CD4-positive, alpha-beta T cell treated with Interleukin-21 for 1 hour (primary cell): ENCODE data around the gene SSBP2.
"Not testable (repeated sequence)": the region's sequence is repeated elsewhere in the genome, so short reads cannot be mapped to it uniquely, and the experiment has no call there.

Experiments used
- DNase-seq: peaks from one replicate; pipeline ENCODE4 v3.0.0-alpha.2; 2020

The SSBP2 gene

GRCh38 chr5:81517462-81517861 is 233.4 kb downstream of the SSBP2 start:
- DNase-seq: no peak

DNA sequence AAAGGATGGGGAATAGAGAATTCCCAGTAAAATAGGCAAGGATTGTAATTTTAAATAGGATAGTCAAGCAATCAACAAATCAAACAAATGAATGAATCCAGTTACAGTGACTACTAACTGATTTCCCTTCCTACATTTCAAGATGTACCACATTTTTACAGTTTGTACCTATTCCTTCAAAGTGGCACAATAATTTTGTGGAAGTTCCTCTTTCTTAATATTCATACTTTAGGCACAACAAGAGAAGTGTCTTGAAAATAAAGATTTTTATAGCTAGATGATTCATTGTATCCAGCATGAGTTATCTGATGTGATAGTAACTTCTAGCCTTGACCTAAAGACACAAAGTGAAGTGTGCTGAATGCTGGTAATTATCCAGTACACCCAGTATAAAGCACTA is 234.8 kb downstream of the SSBP2 start:
- no peak for DNase-seq

GRCh38 chr5:81513982-81514381 is 236.9 kb downstream of the SSBP2 start:
- peak; percentile 16 for DNase-seq

GRCh38 chr5:81513473-81513872 is 237.4 kb downstream of the SSBP2 start:
- no peak for DNase-seq

GRCh38 chr5:81506900-81507588 is 243.9 kb downstream of the SSBP2 start:
- peak; percentile 63 for DNase-seq

GRCh38 chr5:81506378-81506777 is 244.5 kb downstream of the SSBP2 start:
- DNase-seq: no peak

DNA sequence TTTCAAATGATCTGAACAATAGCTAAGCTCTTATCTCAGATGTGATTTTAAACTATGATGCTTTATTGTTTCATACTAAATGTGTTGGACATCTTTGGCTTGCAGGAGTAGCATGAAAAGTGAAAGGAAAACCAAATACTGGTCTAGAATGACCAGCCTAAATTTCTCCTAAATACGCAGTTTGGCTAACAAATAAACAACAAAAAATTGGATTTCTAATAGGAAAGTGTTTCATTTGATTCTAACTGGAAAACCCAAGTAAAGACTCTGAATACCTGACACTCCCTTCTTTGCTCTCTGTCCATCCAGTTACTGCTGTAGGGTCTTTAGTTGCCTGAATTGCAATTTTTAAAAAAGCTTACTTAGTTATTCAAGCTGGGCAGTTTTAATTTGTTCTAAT is 245.2 kb downstream of the SSBP2 start:
- DNase-seq: no peak

GRCh38 chr5:81503602-81504001 is 247.3 kb downstream of the SSBP2 start:
- DNase-seq: not testable (repeated sequence)

- no peak for DNase-seq
Observed at GRCh38 chr5:81495286-81495685, 255.6 kb downstream of the SSBP2 start.

GRCh38 chr5:81488862-81489261 is 262.0 kb downstream of the SSBP2 start:
- no peak for DNase-seq

DNA sequence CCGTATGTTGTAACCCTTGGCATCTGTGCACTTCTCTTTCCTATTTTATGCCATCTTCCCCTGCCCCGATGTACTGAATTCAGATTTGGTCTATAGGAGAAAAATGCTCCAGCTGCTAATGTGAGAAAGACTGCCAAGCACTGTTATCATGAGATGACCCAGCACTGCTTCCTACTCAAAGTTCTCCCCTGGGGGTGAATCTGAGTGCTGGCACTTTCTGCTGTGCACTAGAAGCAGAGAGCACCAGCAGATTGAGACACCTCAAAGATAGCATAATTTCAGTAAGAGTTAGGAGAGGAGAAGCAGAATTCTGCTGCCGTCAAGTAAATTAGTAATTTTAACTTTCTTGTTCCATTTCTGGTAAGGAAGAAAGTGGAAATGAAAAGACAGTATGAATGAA is 264.2 kb downstream of the SSBP2 start:
- no peak for DNase-seq

- DNase-seq: no peak
Observed at GRCh38 chr5:81482595-81482994, 268.3 kb downstream of the SSBP2 start.

GRCh38 chr5:81473395-81473794 is 277.5 kb downstream of the SSBP2 start:
- DNase-seq: not testable (repeated sequence)

GRCh38 chr5:81469676-81470075 is 281.2 kb downstream of the SSBP2 start:
- no peak for DNase-seq

GRCh38 chr5:81450940-81451339 is 300.0 kb downstream of the SSBP2 start:
- DNase-seq: no peak

DNA sequence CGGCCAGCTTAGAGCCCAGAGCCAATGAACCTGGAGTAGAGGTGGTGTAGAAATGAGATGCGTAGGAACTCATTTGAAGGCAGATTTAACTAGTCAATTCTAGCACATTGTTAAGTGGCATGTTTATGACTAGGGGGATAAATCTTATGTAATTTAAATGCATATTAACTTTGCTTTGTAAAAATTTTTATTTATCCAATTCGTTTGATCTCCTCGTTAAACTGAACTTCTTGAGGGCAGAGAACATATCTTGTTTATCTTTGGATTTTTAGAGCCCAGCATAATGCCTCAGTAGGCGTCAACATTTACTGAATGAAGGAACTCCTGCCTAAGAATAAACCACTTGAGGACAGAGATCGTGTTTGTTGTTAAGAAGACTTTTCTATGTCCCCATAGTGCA is 315.9 kb downstream of the SSBP2 start:
- DNase-seq: no peak

- no peak for DNase-seq
Observed at GRCh38 chr5:81429985-81430384, 320.9 kb downstream of the SSBP2 start.

DNA sequence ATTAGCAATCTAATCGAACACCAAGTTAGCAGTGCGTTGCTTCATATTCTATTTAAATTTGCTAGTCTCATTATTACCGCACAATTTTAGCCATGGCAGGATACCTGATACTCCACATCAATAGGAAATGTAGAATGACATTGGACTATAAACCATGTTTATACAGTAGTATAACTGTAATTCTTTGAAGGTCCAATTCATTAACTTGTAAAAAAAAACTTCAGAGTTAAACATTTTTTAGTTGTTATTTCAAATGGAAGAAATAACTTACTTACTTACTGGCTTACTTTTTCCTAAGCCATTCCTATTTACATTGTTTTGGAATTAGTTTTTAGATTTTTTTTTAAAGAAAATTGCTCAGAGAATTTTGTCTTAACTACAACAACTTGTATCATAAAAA is 321.5 kb downstream of the SSBP2 start:
- DNase-seq: no peak

DNA sequence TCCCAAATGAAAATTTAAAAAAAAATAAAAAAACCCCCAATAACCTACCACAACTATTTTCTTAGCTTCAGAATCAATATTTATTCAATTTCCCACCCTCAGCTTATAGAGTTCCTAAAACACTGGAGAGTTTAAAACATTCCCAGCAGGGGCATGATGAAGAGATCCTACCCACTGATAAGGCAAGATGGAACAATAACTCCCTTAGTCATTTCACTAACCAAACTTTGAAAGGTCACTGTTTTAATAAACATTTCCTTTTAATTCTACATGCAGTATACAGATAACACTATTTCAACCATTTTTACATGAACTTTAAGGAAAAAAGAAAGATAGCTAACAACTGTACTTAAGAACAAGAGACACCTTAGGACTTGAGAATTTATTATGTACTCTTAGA is 322.0 kb downstream of the SSBP2 start:
- no peak for DNase-seq

DNA sequence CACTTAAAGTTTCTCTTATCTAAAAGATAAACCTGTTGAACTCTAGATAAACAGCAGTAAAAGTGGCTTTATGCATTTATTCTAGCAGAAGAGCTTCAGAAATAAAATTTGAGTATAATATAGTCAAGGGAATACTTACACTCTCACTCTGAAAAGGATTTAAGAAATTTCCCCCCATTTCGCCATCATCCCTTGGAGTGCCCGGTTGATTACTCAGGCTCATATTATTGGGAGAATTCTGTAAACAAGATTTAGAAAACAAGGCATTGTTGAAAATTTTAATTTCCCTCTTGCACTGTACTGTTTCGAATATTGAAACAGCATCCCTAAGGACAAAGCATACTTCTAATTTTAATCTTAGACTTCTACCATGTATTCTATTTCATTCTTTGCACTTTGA is 322.5 kb downstream of the SSBP2 start:
- no peak for DNase-seq

DNA sequence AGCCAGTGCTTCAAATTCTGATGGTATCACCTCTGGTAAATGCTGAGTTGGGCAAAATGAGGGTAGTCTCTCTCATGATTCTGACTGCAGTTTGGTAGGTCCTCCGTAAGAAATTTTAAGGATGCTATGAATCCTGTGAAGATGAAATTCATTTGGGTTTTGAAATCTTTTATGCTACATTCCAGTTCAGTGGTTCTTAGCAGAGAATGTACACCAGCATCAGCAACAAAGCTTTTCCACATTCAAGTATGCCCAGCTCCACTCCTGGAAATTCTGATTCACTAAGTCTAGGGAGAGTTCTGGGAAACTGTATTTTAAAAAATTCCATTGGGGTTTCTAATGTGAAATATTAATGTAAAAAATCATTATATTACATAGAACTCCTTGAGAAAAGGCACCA is 323.3 kb downstream of the SSBP2 start:
- no peak for DNase-seq

DNA sequence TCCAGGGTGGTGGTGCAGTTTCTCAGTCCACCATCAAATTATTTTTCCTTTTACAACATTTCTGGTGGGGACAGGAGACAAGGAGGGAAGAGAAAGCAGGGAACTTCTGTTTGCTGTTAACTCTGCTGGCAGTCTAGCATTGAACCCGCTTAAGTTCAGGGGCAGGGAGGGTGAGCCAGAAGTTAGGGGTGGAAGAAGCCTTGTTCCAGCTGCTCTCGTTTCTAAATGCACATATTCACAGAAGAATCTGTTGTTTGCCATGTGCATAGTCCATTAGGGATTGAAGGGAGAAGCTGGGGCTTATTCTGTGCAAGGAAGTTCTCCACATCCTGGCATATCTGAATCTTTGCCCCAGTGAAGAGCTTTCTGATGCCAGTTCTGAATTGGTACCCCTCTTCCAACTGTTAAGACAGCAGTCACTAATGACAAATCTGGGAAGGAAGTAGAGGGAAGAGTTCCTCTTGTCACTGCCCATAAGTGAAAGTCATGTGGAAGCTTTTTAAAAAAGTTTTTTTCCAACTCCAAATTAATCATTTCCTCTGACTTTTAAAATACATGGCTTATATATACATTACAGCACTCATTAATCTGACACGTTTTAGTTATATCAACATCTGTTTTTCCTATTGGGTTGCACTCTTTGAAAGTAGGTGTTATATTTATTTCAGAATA is 324.4 kb downstream of the SSBP2 start:
- no peak for DNase-seq

DNA sequence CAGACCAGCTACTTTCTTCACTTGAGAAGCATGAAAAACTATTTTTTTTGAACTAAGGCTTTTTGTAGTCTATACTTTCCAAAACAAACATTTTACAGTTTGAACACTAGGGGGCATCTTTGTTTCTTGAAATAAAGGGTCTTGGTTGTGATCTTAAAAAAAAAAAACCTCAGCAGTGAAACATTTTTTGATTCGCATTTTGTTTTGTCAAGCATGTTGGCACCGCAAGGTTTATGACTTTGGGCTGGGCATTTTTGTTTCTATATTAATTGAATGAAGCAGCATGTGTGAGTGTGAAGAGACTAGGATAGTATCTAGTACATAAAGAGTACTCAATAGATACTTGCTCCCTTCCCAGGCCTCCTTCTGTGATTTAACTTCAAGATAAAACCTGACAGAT is 325.3 kb downstream of the SSBP2 start:
- DNase-seq: peak; percentile 55

DNA sequence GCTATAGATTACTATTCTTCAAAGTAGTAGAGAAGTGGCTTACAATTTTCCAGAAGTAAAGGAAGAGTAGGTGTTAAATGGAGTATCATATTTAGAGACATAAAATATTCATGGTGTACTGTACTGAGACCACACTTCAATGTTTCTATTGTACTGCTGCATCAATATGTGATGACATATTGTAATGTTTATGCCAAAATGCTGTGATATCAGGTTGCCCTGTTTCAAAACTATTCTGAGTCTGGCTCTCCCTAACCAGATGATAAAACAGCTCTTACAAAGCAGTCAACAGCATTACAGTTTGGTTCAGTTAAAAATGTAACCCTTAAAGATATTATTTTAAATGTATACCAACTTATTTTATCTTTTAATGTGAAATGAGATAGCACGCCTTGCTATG is 326.2 kb downstream of the SSBP2 start:
- DNase-seq: no peak

DNA sequence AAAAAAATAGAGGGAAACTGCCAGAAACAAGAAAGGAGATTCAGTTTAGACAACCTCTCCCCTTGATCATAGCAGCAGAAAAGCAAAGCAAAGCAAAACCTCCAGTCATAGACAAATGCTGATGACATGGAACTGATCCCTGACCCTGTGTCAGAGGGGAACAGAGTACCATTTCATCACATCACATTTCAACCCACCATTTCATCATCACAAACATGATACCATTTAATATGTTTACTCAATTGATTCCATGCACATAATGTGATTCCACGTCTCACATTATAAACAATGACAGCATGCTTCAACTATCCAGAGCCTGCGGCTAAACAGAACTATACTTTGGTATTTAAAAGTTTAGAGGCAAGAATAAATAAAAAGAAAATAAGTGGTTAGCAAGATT is 328.2 kb downstream of the SSBP2 start:
- DNase-seq: no peak
